ENCODE data around the gene SNRPA.

Gene SNRPA

GRCh38 chr19:40801426-40802299, 50.7 kb downstream of the SNRPA start:
- no peak for TF ChIP-seq CTCF (IDR thresholded peaks at IDR 0.05; ENCODE audit: control insufficient read depth, insufficient read depth, low read depth, low read length, missing control alignments)
- DNase-seq (ENCODE audit: low read depth): no peak
- H3K4me3 ChIP-seq (ENCODE audit: control insufficient read depth, low read depth, low read length): peak overlapping the region; percentile 98

GRCh38 chr19:40802300-40803169, 51.5 kb downstream of the SNRPA start:
- peak overlapping the region; percentile 16 for H3K4me3 ChIP-seq (ENCODE audit: control insufficient read depth, low read depth, low read length)
- TF ChIP-seq CTCF (IDR thresholded peaks at IDR 0.05; ENCODE audit: control insufficient read depth, insufficient read depth, low read depth, low read length, missing control alignments): no peak
- DNase-seq (ENCODE audit: low read depth): no peak

- H3K4me3 ChIP-seq (ENCODE audit: control insufficient read depth, low read depth, low read length): no peak overlapping the region
- TF ChIP-seq CTCF (IDR thresholded peaks at IDR 0.05; ENCODE audit: control insufficient read depth, insufficient read depth, low read depth, low read length, missing control alignments): no peak
- no peak for DNase-seq (ENCODE audit: low read depth)
Measured at GRCh38 chr19:40803170-40803856, 52.3 kb downstream of the SNRPA start.

- no peak overlapping the region for H3K4me3 ChIP-seq (ENCODE audit: control insufficient read depth, low read depth, low read length)
- DNase-seq (ENCODE audit: low read depth): no peak
- TF ChIP-seq CTCF (IDR thresholded peaks at IDR 0.05; ENCODE audit: control insufficient read depth, insufficient read depth, low read depth, low read length, missing control alignments): no peak
Measured at GRCh38 chr19:40803857-40804782, 53.1 kb downstream of the SNRPA start.

GRCh38 chr19:40804783-40805242, 53.8 kb downstream of the SNRPA start:
- peak; percentile 16 for TF ChIP-seq CTCF (IDR thresholded peaks at IDR 0.05; ENCODE audit: control insufficient read depth, insufficient read depth, low read depth, low read length, missing control alignments)
- DNase-seq (ENCODE audit: low read depth): no peak
- no peak overlapping the region for H3K4me3 ChIP-seq (ENCODE audit: control insufficient read depth, low read depth, low read length)
